HCT116 (cell line): ENCODE measurements around the gene OPCML. TPM values are rescaled to one million over a fixed set of nuclear protein-coding genes. Genes with fewer than 3 reads are reported as not detected.

Source experiments
- ATAC-seq: fragments of 200-7000 bp; cut with Tn5 transposase; 2 replicates; pipeline ENCODE4 v1.9.1; 2020; ENCODE audit warnings: mild to moderate bottlenecking, moderate library complexity
- BruUV-seq: library from RNA; stranded (reverse); fragments of 400-500 nt; replicated peaks from 2 replicates; lab custom pipeline; 2021; lab: Mats Ljungman, UMichigan
- CTCF ChIA-PET: fragments of 300-600 bp; sonication (Branson Sonifier 250); formaldehyde crosslinking; loops from one replicate; lab custom pipeline; 2021; ENCODE audit warnings: antibody characterized with exemption; lab: Charles Lee
- POLR2A ChIA-PET: fragments of 300-600, 350-600 bp; sonication (Branson Sonifier 250); formaldehyde crosslinking; loops from one replicate; lab custom pipeline; 2021; ENCODE audit warnings: antibody characterized with exemption; lab: Charles Lee
- RAD21 ChIA-PET, 2 experiments: fragments of 300-600 bp; sonication (Branson Sonifier 250); formaldehyde crosslinking; loops; one replicate each; lab custom pipeline; 2023; ENCODE audit warnings: low total read pairs in 2 of 2; ENCODE audit not compliant: uncharacterized antibody in 2 of 2, unreplicated experiment in 2 of 2, low non-redundant PET in 1 of 2; lab: Charles Lee
- DNase-seq: peaks from one replicate; pipeline ENCODE4 v3.0.0-alpha.2; 2010; ENCODE audit warnings: low read depth, low spot score
- H2AFZ ChIP-seq: fragments of 200-600 bp; shearing (Covaris generic), sonication (generic); 2 replicates; pipeline ENCODE4 v1.6.1; 2017; ENCODE audit warnings: low read depth, mixed run types, mixed read lengths, antibody characterized with exemption, low read length; ENCODE audit not compliant: poor library complexity, severe bottlenecking
- H3K27ac ChIP-seq: 2 replicates; pipeline ENCODE4 v1.5.1; 2012; ENCODE audit warnings: low read depth, low read length
- H3K27me3 ChIP-seq: fragments of 200-600 bp; sonication (generic); 2 replicates; pipeline ENCODE4 v1.6.1; 2016; ENCODE audit warnings: mixed run types, low read length, mixed read lengths; ENCODE audit not compliant: insufficient read depth
- H3K36me3 ChIP-seq, 2 experiments: fragments of 200-500 bp in 1 of 2; fragments of 200-600 bp in 1 of 2; sonication (Bioruptor generic) in 1 of 2; sonication (generic) in 1 of 2; 2 replicates each; pipeline versions ENCODE4 v1.5.1 to v1.6.1; 2014 to 2016; ENCODE audit warnings: low read length in 2 of 2, inconsistent platforms in 1 of 2, mixed read lengths in 1 of 2, mixed run types in 1 of 2; ENCODE audit not compliant: insufficient read depth in 2 of 2, control insufficient read depth in 1 of 2
- H3K4me1 ChIP-seq, 2 experiments: fragments of 200-600 bp in 1 of 2; sonication (generic) in 1 of 2; 2 replicates each; pipeline versions ENCODE4 v1.5.1 to v1.6.1; 2012 to 2017; ENCODE audit warnings: low read length in 2 of 2, inconsistent platforms in 1 of 2, mild to moderate bottlenecking in 1 of 2, mixed read lengths in 1 of 2, mixed run types in 1 of 2, moderate library complexity in 1 of 2; ENCODE audit not compliant: insufficient read depth in 2 of 2, control insufficient read depth in 1 of 2
- H3K4me2 ChIP-seq: fragments of 200-600 bp; sonication (generic); 2 replicates; pipeline ENCODE4 v1.6.1; 2017; ENCODE audit warnings: mixed run types, low read length, mixed read lengths
- H3K4me3 ChIP-seq, 2 experiments: fragments of 200-600 bp in 1 of 2; sonication (generic) in 1 of 2; replicated peaks in 1 of 2; 2 replicates each; pipeline ENCODE4 v1.5.1; 2011 to 2016; ENCODE audit warnings: low read length in 2 of 2, control low read depth in 1 of 2, low read depth in 1 of 2, mild to moderate bottlenecking in 1 of 2, mixed read lengths in 1 of 2, mixed run types in 1 of 2
- H3K79me2 ChIP-seq: fragments of 200-600 bp; sonication (generic); 2 replicates; pipeline ENCODE4 v1.6.1; 2017; ENCODE audit warnings: mild to moderate bottlenecking, mixed run types, low read length, moderate library complexity, mixed read lengths; ENCODE audit not compliant: insufficient read depth
- H3K9ac ChIP-seq: fragments of 200-600 bp; sonication (generic); 2 replicates; pipeline ENCODE4 v1.6.1; 2016; ENCODE audit warnings: low read length, mixed read lengths
- H3K9me2 ChIP-seq: fragments of 200-600 bp; sonication (generic), shearing (Covaris generic); 2 replicates; pipeline ENCODE4 v1.6.1; 2017; ENCODE audit warnings: mixed run types, mild to moderate bottlenecking, moderate library complexity; ENCODE audit not compliant: insufficient read depth
- H3K9me3 ChIP-seq, 2 experiments: fragments of 200-500 bp in 1 of 2; fragments of 200-600 bp in 1 of 2; sonication (Bioruptor generic) in 1 of 2; sonication (generic) in 1 of 2; 2 replicates each; pipeline ENCODE4 v1.6.1; 2014 to 2017; ENCODE audit warnings: low read length in 2 of 2, mixed read lengths in 2 of 2, inconsistent platforms in 1 of 2, low read depth in 1 of 2, mild to moderate bottlenecking in 1 of 2, mixed run types in 1 of 2, moderate library complexity in 1 of 2; ENCODE audit not compliant: control insufficient read depth in 1 of 2, insufficient read depth in 1 of 2
- H4K20me1 ChIP-seq: fragments of 200-600 bp; sonication (generic), shearing (Covaris generic); 2 replicates; pipeline ENCODE4 v1.6.1; 2017; ENCODE audit warnings: mixed run types, mild to moderate bottlenecking, moderate library complexity; ENCODE audit not compliant: insufficient read depth
- EGR1 ChIP-seq: IDR thresholded peaks from 2 replicates; pipeline ENCODE4 v1.6.1; 2012; ENCODE audit warnings: low read depth
- ELF1 ChIP-seq: IDR thresholded peaks from 2 replicates; pipeline ENCODE4 v1.6.1; 2012; ENCODE audit warnings: low read depth, borderline replicate concordance
- EZH2phosphoT487 ChIP-seq: fragments of 200-600 bp; IDR thresholded peaks from 2 replicates; pipeline ENCODE4 v1.6.1; 2018; ENCODE audit warnings: antibody characterized with exemption, borderline replicate concordance
- FOSL1 ChIP-seq: IDR thresholded peaks from 2 replicates; pipeline ENCODE4 v1.6.1; 2012; ENCODE audit warnings: low read depth
- JUND ChIP-seq: IDR thresholded peaks from 2 replicates; pipeline ENCODE4 v1.6.1; 2012
- POLR2A ChIP-seq: IDR thresholded peaks from 2 replicates; pipeline ENCODE4 v1.7.0; 2011; ENCODE audit warnings: borderline replicate concordance; ENCODE audit not compliant: insufficient read depth, insufficient read length; ENCODE audit errors: extremely low read depth
- POLR2AphosphoS5 ChIP-seq: IDR thresholded peaks from 2 replicates; pipeline ENCODE4 v1.6.1; 2011; ENCODE audit warnings: mild to moderate bottlenecking, low read depth, low read length, moderate library complexity
- TCF7L2 ChIP-seq: IDR thresholded peaks from 2 replicates; pipeline ENCODE4 v1.7.0; 2011; ENCODE audit warnings: borderline replicate concordance, inconsistent platforms; ENCODE audit not compliant: insufficient read depth, insufficient read length; ENCODE audit errors: extremely low read depth
- intact Hi-C: fragments of 100-400 bp; cut with micrococcal nuclease; formaldehyde crosslinking; loops from 2 replicates; pipeline ENCODE4 v1.10.0; 2022
- total RNA-seq: library from RNA; stranded (reverse); gene quantifications from one replicate; pipeline ENCODE4 v1.2.1, GENCODE V29; 2021; ENCODE audit not compliant: unreplicated experiment
- TF ChIP-seq, protein P1 (sequence below): IDR thresholded peaks from 2 replicates; pipeline ENCODE4 v1.6.1; 2012

The OPCML gene
- total RNA-seq, 1 experiment from 2014 or later, result not detected

DNA sequence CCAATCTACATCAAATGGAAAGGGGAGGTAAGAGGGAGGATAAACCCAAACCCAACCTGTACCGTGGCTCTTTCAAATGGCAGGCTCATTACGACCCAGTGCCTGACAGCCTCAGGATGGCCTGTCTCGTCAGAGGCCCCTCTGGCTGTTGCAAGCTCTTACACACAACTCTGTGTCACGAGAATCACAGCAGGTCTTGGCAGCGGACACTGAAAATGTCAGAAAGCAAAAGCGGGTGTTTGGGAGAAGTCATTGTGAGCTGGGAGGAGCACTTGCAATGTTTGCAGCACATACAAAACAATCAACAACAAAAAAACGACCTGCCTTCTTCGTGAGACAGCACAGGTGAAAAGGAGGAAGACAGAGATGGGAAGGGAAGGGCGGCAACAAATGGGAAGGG is 248.1 kb downstream of the OPCML start:
- ChIA-PET POLR2A (no interaction called here), CTCF (no interaction called here), RAD21 (no interaction called here)
- no peak overlapping the region for H3K4me2 ChIP-seq
- H3K27ac ChIP-seq, result no peak overlapping the region
- TF ChIP-seq EZH2phosphoT487, result no peak
- TF ChIP-seq JUND, result no peak
- TF ChIP-seq FOSL1, result no peak
- TF ChIP-seq TCF7L2, result no peak
- no peak for TF ChIP-seq POLR2A
- TF ChIP-seq EGR1, result no peak
- no peaks in the 10 kb centered on the region for H3K4me1 ChIP-seq
- H4K20me1 ChIP-seq, result no peaks in the 10 kb centered on the region
- DNase-seq (no peak), ATAC-seq (no peak)
- H2AFZ ChIP-seq, result no peak overlapping the region
- peaks cover 0 to 33% of the 10 kb centered on the region in 2 experiments; a peak in 2 of 4 replicates for H3K9me3 ChIP-seq
- H3K9ac ChIP-seq, result no peak overlapping the region
- H3K27me3 ChIP-seq, result no peaks in the 10 kb centered on the region
- no peaks in the 10 kb centered on the region for H3K36me3 ChIP-seq
- intact Hi-C loops, result no loop called here
- no peaks in the 10 kb centered on the region for H3K79me2 ChIP-seq
- no peak overlapping the region for H3K4me3 ChIP-seq
- H3K9me2 ChIP-seq, result no peaks in the 10 kb centered on the region
- no TSS peak for BruUV-seq

GRCh38 chr11:133277886-133278285 is 254.4 kb downstream of the OPCML start:
- Histone ChIP-seq H3K9me3 (peaks cover 0 to 24% of the 10 kb centered on the region in 2 experiments; a peak in 2 of 4 replicates), H3K27ac (no peak overlapping the region), H3K9ac (no peak overlapping the region)
- POLR2A ChIA-PET, result no interaction called here
- TF ChIP-seq, protein P1, sequence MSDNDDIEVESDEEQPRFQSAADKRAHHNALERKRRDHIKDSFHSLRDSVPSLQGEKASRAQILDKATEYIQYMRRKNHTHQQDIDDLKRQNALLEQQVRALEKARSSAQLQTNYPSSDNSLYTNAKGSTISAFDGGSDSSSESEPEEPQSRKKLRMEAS, result no peak
- TF ChIP-seq EGR1, result no peak
- no peak for TF ChIP-seq ELF1
- no peak for TF ChIP-seq POLR2AphosphoS5
- TF ChIP-seq, all 23 proteins: peak for 0
- no peaks in the 10 kb centered on the region for H3K36me3 ChIP-seq
- CTCF ChIA-PET, result no interaction called here
- H3K4me3 ChIP-seq, result no peak overlapping the region
- H3K27me3 ChIP-seq, result no peaks in the 10 kb centered on the region
- no peaks in the 10 kb centered on the region for H3K79me2 ChIP-seq
- no peaks in the 10 kb centered on the region for H4K20me1 ChIP-seq
- RAD21 ChIA-PET, result no interaction called here
- H3K9me2 ChIP-seq, result no peaks in the 10 kb centered on the region
- H3K4me1 ChIP-seq, result no peaks in the 10 kb centered on the region
- intact Hi-C loops, result loop anchor here (5.0 kb wide), 1 partner anchor 96 kb away; no protein-coding TSS in a partner anchor
- ATAC-seq (no peak), DNase-seq (no peak)
- BruUV-seq, result no TSS peak
- H3K4me2 ChIP-seq, result no peak overlapping the region
- no peak overlapping the region for H2AFZ ChIP-seq
